Stimulated activated CD8-positive, alpha-beta memory T cell treated with anti-CD3 and anti-CD28 coated beads, Interleukin-7, amount 100 ng/mL, for 24 hours (primary cell): ENCODE data around the gene PIGP.
"Not testable (repeated sequence)": the region's sequence is repeated elsewhere in the genome, so short reads cannot be mapped to it uniquely, and the experiment has no call there.

ENCODE experiments used
- DNase-seq: peaks from one replicate; pipeline ENCODE4 v3.0.0-alpha.2; 2020; ENCODE audit warnings: low read depth

PIGP gene

DNA sequence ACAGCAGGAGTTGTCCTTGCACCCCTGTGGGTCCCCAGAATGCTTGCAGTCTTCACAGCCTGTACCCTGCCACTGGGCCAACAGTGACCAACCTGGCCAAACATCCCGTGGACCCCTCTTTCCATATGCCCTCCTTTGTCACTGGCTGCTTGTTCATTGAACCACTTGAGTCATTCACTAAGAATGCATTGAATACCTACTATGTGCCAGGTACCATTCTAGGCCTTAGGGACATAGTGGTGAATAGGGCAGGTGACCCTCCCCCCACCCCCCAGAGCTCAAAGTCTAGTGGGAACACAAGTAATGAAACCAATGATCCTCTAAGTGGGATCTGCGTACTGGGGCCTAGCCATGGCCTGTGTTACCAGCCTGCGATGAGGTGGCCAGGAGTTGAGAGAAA is 28.2 kb downstream of the PIGP start:
- no peak for DNase-seq

DNA sequence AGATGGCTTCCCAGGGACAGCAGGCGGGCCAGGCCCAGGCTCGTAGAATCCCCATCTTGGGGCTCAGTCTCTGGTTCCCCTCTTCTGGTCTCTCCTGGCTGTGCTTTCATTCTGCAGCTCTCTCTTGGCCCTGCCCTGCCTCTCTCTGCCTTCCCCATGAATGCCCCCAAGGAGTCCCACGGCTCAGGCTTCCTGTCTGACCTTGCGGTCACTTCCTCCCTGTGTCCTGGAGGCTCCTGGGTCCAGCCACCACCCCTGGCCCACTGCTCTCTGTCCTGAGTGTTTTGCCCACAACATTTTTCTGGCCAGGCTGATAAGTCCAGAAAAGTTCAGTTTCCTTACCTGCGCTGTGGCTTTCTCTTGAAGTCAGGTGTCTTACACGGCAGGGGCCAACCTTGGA is 29.1 kb downstream of the PIGP start:
- DNase-seq: no peak

DNA sequence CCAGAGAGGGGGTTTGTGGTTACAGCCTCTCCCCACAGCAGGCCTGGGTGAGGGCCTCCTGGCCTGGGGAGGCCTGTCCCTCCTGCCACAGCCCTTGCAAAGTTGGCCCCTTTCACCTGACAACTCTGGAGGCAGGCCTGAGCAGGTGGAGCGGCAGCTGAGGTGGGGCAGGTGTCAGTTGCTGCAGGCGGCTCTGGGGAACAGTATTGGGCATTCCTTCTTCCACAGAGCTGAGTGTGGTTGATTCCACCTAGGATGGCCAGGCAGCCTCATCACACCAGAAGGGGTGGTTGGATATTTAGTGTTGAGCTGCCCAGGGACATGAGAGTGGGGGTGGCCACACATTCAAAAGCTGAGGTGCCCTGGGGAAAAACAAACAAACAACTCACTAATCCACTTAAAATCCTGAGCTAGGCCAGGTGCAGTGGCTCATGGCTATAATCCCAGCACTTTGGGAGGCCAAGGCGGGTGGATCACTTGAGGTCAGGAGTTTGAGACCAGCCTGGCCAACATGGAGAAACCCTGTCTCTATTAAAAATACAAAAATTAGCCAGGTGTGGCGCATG is 31.1 kb downstream of the PIGP start:
- no peak for DNase-seq

DNA sequence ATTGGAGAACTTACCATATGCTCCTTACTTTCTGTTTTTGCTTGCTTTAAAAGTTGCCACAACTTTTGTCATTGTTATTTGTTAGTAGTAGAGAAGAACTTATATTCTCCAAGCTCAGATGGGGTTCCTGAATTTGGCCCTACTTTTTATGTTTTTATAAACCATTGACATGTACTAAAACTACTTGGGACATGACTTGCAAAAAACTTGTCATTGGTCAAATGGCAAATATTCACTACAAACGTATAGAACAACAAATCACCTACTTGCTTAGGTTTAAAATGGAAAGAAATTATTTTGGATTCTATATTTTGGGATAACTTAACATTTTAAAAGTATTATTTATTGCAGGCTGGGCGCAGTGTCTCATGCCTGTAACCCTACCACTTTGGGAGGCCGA is 32.7 kb downstream of the PIGP start:
- no peak for DNase-seq

DNA sequence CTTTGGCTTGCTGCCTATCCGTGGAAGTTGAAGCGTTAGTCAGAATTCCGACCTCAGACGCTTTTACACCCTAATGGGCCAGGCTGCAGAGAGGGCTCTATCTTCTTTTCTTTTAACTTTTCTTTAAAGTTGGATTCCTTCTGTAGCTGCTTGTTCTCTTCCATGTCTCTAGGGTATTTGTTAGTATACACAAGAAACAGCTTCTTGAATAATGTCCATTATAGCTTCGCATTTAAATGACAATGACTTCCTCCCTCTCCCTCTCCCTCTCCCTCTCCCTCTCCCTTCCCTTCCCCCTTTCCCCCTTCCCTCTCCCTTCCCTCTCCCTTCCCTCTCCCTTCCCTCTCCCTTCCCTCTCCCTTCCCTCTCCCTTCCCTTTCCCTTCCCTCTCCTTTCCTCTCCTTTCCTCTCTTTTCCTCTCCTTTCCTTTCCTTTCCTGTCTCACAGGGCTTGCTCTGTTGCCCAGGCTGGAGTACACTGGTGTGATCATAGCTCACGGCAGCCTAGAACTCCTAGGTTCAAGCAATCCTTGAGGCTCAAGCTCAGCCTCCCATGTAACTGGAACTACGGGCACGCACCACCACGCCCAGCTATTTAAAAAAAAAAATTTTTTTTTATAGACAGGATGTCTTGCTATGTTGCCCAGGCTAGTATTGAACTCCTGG is 33.3 kb downstream of the PIGP start:
- DNase-seq: no peak

DNA sequence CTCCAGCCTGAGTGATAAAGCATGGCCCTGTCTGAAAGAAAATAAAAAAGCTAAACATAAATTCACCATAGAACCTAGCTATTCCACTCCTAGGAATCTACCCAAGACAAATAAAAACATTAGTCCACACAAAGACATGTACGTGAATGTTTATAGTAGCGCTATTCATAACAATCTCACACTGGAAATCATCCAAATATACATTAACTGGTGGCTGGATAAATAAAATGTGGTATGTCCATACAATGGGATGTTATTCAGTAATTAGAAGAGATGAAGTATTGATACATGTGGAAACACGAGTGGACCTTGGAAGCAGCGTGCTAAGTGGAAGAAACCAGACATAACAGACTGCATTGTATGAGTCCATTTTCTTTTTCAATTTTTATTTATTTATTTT is 36.7 kb downstream of the PIGP start:
- no peak for DNase-seq

DNA sequence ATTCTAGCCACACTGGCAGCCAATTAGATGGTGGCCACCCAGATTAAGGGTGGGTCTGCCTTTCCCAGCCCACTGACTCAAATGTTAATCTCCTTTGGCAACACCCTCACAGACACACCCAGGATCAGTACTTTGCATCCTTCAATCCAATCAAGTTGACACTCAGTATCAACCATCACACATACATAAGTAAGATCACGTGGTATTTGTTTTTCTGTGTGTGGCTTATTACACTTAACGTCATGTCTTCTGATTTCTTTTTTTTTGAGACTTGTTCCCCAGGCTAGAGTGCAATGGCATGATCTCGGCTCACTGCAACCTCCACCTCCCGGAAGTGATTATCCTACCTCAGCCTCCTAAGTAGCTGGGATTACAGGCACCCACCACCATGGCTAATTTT is 38.5 kb downstream of the PIGP start:
- not testable (repeated sequence) for DNase-seq

DNA sequence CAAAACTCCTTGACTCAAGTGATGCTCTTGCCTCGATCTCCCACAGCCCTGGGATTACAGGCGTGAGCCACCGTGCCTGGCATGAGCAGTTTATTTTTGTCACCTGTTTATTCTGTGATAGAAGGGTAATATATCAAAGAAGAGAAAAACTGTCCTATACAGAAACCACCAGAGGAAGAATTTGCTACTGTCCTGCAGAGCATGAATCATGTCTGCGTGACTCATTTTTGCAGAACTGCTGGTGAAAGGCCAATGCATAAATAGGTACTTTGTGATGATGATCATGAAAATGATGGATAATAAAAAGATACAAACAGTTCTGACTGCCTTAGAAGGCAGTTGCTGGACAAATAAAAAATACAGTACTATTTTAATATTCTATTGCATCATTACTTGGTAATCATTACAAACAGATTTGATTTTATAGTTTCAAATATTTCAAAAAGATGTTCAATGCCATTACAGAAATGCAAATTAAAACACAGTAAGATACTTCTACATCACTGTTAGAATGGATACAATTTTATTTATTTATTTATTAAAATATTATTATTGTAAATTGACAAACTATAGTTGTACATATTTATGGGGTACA is 39.9 kb downstream of the PIGP start:
- DNase-seq: no peak

DNA sequence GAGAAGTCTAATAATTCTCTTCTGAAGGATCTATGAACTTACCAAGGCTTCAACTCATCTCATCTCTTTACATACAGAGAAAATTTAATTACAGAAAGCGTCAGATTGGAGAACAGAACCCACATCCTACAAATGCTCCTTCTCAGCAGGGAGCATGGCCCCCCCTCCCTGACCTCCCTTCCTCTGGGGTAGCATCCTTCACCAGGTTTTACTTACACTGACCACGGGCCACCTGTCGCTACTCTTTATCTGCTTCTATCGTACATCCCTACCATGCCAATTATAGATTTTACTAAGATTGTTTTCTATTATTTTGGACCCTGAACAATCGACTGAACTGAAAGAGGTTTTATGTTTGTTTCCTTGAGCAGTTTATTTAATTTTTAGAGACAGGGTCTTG is 40.6 kb downstream of the PIGP start:
- DNase-seq: no peak

DNA sequence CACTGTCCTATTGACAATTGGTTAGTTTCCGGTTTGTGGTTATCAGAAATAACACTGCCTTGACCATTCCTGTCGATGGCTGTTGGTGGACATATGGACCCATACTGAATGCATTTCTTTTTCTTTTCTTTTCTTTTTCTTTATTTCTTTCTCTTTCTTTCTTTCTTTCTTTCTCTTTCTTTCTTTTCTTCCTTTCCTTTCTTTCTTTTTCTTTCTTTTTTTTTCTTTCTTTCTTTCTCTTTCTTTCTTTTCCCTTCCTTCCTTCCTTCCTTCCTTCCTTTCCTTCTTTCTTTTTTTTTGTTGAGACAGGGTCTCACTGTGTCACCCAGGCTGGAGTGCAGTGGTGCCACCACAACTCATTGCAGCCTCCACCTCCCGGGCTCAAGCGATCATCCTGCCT is 42.0 kb downstream of the PIGP start:
- DNase-seq: no peak

DNA sequence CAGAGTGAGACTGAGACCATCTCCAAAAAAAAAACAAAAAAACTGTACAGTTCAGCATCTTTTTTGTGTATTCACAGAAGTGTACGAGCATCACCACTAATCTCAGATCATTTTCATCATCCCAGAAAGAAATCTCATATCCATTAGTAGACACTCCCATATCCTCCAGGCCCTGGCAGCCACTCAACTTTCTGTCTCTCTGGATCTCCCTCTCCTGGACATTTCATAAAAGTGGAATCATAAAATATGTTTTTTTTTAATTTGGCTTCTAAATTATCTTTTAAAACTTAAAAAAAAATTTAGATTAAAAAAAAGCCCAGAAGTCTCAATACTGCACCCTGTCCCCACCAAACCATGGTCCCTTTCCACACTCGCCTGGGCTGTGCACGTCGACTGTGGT is 44.3 kb downstream of the PIGP start:
- DNase-seq: no peak

DNA sequence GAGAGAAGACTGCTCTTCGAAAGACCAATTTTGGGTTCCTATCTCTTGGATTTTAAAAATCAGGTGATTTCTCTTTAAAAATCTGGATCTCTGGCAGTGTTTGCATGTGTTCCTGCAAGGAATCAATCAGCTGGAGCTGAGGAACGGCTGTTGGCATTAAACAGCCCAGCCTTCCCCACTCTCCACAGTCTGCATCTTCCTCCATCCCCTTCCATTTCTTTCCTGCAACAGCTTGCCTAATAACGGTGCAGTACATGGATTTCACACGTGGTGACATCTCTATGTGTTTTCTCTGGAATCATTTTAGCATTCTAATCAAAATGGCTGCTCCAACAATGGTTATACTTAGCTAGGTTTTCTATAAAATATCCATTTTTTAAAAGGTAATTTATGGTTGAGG is 46.4 kb downstream of the PIGP start:
- DNase-seq: no peak

DNA sequence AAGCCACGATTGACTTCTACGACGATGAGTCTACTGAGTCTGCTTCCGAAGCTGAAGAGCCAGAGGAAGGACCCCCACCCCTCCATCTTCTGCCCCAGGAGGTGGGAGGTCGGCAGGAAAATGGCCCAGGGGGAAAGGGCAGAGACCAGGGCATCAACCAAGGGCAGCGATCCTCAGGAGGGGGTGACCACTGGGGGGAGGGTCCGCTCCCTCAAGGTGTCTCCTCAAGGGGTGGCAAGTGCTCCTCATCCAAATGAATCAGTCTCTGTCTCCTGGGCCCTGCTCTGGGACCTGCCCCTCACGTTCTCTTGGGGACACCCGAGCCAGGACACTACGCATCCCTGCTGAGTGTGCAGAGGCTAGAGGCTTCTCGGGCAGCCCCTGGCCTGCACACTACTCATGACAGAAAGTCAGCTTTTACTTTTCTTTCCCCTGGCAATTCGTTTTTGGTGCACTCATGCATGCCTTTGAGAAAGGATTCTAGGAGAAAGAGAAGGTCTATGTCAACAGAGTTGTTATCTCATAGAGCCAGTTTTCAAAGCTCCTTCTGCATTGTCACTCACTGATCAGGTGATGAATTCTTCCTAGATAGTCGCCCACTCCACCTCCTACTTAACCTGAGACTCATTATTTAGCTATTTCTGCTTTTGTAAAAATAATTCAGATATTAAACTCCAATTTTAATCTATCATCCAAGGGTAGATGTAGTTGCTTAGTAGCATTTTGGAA is 54.8 kb downstream of the PIGP start:
- no peak for DNase-seq
